ENCODE results near the gene LYPD6.

DNA sequence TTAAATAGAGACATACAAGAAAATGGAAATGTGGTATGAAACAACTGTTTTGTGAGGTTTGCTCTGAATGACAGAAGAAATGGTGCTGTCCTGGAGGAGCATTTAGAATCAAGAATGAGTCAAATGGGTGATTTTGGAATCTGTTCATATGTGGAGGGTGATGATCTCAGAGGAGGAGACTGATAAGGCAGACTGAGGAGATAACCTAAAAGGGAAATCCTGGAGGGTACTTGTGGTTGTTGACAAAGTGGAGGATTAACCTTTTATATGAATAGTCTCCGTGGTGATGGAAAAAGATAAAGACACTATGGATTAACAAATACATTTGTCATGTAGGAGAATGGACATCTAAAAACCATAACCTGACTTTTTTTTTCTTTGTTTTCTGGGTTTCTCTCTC is 183.1 kb downstream of the LYPD6 start:
- TF ChIP-seq CTCF (IDR thresholded peaks at IDR 0.05; ENCODE audit: low read depth, low read length) (no peak), POLR2A (IDR thresholded peaks at IDR 0.05; ENCODE audit: extremely low read depth, insufficient read length) (no peak), MYC (IDR thresholded peaks at IDR 0.05; ENCODE audit: low read depth, low read length) (no peak), MAX (IDR thresholded peaks at IDR 0.05; ENCODE audit: low read depth, low read length) (no peak)

Measured in NB4 (cell line).